NCI-H1105 (cell line): ENCODE results near the gene HSDL1.

Experiments used
- DNase-seq: peaks from one replicate; lab custom pipeline; 2025; lab: John Stamatoyannopoulos, UW

The HSDL1 gene

GRCh38 chr16:84176192-84177053 is 31.4 kb upstream of the HSDL1 start:
- DNase-seq = no peak

DNA sequence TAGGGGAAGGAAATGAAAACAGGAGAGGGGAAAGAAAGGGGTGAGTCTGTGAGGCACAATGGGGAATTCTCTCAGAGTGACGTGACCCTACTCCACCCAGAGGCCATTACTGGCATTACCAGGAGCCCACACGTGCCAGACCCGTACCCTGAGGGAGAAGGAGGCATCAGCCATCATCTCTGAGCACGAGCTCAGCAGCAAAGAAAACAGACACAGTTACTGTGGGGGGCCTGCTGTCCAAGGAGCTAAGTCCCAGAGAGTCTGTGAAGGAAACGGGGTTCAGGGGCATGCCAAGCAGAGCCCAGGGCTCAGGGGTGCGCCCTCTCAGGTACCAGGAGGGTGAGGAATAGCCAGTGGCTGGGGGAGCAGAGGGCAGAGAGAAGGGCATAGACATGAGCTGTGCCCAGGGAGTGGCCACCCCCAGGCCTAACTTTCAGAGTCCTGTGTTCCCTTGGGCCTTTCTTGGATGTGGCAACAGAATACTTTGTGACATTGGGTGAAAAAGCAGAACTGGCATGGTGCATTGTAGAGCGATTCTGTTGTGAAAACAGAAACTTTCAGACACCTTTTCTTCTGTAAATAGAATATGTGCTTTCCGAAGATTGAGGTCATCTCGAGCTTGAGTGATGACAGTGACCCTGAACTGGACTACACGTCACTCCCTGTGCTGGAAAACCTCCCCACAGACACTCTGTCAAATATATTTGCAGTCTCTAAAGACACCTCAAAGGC is 30.5 kb upstream of the HSDL1 start:
- DNase-seq = peak; percentile 22

- DNase-seq = no peak
Measured at GRCh38 chr16:84174396-84174795, 29.4 kb upstream of the HSDL1 start.

GRCh38 chr16:84169765-84170310 is 24.9 kb upstream of the HSDL1 start:
- DNase-seq = no peak

- no peak for DNase-seq
Measured at GRCh38 chr16:84166796-84167695, 22.1 kb upstream of the HSDL1 start.

DNA sequence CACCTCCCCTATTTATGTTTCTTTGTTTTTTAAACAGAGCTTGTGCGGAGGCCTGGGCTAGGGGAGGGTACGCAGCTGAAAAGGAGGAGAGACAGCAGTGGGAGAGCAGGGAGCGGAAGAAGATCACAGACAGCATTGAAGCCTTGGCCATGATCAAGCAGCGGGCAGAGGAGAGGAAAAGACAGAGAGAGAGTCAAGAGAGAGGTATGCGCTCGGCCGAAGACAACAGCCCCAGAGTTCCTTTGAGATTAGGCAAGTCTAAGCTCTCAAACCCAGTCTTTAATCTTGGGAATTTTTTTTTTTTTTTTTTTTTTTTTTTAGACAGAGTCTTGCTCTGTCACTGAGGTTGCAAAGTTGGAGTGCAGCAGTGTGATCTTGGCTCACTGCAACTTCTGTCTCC is 20.8 kb upstream of the HSDL1 start:
- no peak for DNase-seq

DNA sequence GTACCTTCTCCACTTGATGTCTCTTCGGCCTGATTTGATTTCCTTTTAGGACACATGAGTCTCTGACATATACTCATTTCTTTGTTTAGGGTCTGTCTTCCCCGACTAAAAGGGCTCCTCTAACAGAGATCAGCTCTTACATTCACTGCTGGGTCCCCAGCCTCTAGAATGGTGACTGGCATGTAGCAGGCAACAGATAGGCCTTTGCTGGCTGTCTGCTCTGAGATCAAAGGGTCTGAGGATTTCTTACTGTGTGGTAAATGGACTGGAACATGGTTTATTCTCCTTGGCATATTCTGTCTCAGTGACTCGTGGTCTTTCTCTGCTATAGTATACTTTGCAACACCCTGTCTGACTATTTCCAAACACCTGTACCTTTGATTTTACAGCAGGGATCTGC is 16.8 kb upstream of the HSDL1 start:
- no peak for DNase-seq

DNA sequence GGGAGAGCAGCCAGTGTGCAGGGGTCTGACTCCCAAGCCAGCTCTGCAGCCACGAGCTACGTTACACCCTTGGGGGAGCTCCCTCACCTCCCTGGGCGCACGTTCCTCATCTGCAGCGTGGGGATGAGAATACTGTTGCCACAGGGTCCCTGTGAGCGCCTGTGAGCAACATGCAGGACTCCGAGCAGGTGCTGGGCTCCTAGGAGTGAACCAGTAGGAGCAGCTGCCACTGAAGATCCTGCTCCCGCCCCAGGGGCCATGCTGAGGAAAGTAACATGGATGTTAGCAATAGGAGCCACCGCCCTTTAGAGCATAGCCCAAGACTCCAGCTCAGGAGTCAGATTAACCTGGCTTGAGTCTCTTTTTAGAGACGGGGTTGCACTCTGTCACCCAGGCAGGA is 16.1 kb upstream of the HSDL1 start:
- no peak for DNase-seq

DNA sequence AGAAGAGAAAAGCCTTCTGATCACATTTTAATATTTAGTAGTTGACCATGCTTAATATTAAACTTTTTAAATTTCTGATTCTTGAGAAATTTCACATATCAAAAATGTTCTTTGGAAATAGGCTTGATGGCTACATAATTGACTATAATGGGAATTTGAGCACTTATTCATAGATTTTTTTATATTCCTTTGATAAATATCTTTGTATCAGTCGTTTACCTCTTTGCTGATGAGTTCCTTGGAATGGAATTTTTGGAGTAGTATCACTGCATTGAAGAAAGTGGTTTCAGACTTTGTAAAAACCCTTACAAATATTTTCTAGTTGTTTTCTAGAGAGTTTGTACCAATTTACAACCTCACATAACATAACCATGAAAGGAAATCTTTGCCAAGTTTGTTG is 14.8 kb upstream of the HSDL1 start:
- DNase-seq = no peak

GRCh38 chr16:84159007-84159406 is 14.0 kb upstream of the HSDL1 start:
- DNase-seq = no peak

DNA sequence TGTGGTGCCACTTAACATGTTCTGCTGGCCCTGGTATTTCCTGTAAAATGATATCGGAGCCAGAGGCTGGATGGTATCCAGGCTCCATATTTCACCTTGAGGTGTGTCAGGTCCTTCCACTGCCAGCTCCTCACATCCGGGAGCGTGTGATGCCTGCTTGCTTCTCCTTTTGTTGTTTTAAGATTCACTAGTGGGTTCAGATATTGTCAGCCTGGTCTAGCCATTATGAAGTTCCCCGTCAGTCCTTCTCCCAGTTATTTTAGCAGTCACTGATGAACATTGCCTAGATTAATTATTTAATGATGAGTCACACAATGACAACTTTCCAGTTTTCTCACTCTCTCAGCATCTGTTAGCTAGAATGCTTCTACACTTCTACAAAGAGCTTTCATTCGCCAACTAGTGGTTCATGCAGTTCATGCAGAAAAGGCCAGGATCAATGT is 11.4 kb upstream of the HSDL1 start:
- no peak for DNase-seq

GRCh38 chr16:84155771-84156170 is 10.8 kb upstream of the HSDL1 start:
- DNase-seq = no peak

DNA sequence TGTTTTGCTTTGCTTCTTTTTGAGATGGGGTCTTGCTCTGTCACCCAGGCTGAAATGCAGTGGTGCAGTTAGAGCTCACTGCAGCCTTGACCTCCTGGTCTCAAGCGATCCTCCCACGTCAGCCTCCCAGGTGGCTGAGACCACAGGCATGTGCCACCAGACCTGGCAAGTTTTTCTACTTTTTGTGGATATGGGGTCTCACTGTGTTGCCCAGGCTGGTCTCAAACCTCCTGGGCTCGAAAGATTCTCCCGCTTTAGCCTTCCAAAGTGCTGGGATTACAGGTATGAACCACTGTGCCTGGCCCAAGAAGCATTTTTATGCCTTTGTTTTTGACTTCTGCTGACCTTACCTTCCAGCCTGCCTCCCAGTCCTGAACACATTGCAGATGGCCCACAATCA is 10.2 kb upstream of the HSDL1 start:
- no peak for DNase-seq

DNA sequence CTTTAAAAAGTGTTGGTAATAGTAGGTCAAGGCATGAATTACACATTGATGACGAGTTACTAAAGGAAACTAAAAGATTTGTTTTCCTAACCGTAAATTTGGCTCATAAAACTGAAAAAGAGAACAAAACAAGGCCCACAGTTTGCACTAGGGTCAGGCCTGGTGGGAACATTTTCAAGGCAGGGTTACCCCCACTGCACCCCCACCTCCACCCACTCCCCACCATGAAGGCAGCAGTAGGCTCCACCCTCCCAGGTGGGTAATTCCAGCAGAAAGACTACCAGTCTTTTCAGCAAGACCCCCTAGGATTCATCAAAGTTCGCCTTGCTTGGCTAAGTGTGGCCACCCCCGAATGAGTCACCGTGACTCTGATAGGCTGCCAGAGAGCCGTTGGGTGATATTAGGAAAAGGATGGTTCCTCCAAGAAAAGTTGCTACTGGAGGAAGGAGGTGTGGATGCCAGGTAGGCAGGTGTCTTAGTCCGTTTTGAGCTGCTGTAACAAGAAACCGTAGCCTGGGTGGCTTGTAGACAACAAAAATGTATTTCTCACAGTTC is 8.8 kb upstream of the HSDL1 start:
- DNase-seq = no peak

- DNase-seq = no peak
Measured at GRCh38 chr16:84150926-84151325, 5.9 kb upstream of the HSDL1 start.

DNA sequence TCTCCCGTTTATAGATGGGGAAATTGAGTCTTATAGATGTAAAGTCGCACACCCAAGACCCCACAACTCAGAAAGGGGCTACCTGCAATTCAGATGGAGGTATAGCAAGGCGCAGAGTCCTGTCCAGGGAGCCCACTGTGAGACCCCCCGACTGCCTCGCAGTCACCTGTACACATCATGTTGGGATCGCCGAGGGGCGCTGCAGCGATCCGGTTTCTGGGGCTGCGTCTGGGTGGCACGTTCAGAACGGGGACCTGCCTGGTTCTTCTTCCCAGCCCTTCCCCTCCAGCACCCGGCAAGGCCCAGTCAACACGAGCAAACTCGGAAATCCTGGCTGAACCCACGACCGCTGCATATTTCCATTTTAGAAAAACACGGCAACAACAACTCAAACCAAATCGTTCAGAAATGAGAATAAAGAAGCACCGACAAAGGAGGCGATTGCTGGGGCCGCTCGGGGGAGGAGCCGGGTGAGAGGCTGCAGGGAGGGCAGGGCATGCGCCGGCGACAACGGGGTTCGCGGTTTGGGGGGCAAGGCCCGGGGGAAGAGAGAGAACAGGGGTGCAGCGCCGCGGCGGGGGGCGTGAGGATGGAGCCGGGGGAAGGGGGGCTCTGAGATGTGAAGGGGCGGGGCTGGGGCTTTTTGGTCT is 643 bp downstream of the HSDL1 start:
- no peak for DNase-seq

DNA sequence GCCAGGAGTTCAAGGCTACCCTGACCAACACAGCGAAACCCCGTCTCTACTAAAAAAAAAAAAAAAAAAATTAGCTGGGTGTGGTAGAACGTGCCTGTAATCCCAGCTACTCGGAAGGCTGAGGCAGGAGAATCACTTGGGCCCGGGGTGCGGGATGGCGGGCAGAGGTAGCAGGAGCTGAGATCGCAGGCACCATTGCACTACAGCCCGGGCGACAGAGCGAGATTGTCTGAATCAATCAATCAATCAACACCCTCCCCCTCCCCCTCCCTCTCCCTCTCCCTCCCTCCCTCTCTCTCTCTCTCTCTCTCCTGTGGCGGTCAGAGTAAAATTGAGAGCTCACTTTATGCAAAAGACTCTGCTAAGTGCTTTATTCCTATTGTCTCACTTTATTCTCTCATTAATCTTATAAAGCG is 1.2 kb downstream of the HSDL1 start:
- no peak for DNase-seq

DNA sequence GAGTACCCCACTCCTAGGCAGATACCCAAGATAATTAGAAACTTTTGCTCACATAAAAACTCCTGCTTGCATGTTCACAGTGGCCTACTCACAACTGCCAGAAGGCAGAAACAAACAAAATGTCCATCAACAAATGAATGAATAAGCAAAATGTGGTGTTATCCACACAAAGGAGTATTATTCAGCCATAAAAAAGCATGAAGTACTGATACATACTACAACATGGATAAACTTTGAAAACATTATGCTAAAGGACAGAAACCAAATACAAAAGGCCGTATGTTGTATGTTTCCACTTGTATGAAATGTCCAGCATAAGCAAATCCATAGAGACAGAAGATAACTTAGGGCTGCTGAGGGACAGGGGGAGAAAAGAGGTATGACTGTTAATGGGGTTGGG is 1.9 kb downstream of the HSDL1 start:
- no peak for DNase-seq

DNA sequence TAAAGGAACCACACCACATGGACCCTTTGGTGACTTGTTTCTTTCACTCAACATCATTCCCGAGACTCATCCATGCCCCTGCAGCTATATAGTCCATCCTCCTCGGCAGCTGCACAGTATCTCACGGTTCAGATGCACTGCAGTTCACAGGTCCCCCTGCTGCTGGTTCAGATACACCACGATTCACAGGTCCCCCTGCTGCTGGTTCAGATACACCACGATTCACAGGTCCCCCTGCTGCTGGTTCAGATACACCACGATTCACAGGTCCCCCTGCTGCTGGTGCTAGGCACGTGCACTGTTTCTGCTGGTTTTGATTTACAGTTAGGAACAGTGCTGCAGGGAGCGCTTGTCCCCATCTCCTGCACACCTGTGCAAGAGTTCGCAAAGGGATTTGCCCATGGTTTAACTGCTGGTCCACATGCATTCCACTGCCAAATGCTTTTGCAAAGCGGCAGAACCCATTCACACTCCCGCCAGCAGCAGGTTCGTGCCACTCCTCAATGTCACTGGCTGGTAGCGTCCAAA is 3.8 kb downstream of the HSDL1 start:
- no peak for DNase-seq

- no peak for DNase-seq
Measured at GRCh38 chr16:84139628-84140258, 5.2 kb downstream of the HSDL1 start.
